Measurements from ENCODE around the gene TMEM117. TPM values are rescaled to one million over a fixed set of nuclear protein-coding genes. Genes with fewer than 3 reads are reported as not detected.

The TMEM117 gene
- total RNA-seq, 2 donors from 2014 or later: 0.79 to 1.4 TPM

DNA sequence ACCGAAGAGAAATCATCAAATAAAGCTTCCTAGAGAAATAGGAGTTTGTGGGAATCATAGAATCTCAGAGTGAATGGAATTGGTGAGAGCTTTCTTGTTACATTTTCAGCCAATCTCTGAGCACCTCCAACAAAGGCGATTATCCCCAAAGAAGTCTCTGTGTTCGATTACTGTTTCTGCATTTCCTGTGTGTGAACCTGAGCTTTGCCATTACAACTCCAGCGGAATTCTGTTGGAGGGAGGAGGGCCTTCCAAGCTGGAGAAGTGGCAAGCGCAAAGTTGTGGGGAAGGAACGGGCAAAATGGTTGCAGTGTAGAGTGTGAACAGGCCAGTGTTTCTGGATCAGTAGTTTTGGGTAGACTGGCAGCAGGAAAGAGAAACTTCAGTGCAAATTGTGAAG lies 23.1 kb downstream of the TMEM117 start:
- Histone ChIP-seq H3K4me3 (ENCODE audit: low read length) (no peak overlapping the region), H3K9me3 (ENCODE audit: control insufficient read depth, low read length) (no peaks in the 10 kb centered on the region), H3K27me3 (ENCODE audit: control insufficient read depth, insufficient read depth, low read length, poor library complexity, severe bottlenecking) (no peaks in the 10 kb centered on the region), H3K4me1 (ENCODE audit: control insufficient read depth, insufficient read depth, low read length) (no peaks in the 10 kb centered on the region), H3K36me3 (ENCODE audit: control insufficient read depth, insufficient read depth, low read length) (no peaks in the 10 kb centered on the region), H3K9ac (ENCODE audit: extremely low read depth, low read length, poor library complexity, severe bottlenecking) (no peak overlapping the region), H3K27ac (ENCODE audit: low read depth, low read length) (no peak overlapping the region)
- WGBS, 2 experiments (ENCODE audit: insufficient coverage in 1 of 2, insufficient read length in 1 of 2): 81 to 90% methylated on average over 3 to 6 of the region's 6 CpGs
- no peak overlapping the region for H3K4me3 Mint-ChIP-seq
- H3K9me3 Mint-ChIP-seq: peaks cover 8% of the 10 kb centered on the region
- TF ChIP-seq, protein P1, sequence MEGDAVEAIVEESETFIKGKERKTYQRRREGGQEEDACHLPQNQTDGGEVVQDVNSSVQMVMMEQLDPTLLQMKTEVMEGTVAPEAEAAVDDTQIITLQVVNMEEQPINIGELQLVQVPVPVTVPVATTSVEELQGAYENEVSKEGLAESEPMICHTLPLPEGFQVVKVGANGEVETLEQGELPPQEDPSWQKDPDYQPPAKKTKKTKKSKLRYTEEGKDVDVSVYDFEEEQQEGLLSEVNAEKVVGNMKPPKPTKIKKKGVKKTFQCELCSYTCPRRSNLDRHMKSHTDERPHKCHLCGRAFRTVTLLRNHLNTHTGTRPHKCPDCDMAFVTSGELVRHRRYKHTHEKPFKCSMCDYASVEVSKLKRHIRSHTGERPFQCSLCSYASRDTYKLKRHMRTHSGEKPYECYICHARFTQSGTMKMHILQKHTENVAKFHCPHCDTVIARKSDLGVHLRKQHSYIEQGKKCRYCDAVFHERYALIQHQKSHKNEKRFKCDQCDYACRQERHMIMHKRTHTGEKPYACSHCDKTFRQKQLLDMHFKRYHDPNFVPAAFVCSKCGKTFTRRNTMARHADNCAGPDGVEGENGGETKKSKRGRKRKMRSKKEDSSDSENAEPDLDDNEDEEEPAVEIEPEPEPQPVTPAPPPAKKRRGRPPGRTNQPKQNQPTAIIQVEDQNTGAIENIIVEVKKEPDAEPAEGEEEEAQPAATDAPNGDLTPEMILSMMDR (conservative IDR thresholded peaks at IDR 0.05): no peak
- H3K4me1 Mint-ChIP-seq: peaks cover 5% of the 10 kb centered on the region
- H3K27ac Mint-ChIP-seq: peak overlapping the region; percentile 41
- no peaks in the 10 kb centered on the region for H3K27me3 Mint-ChIP-seq (ENCODE audit: insufficient read depth)
- DNase-seq: no peak
- H3K36me3 Mint-ChIP-seq (ENCODE audit: low read depth): no peaks in the 10 kb centered on the region

DNA sequence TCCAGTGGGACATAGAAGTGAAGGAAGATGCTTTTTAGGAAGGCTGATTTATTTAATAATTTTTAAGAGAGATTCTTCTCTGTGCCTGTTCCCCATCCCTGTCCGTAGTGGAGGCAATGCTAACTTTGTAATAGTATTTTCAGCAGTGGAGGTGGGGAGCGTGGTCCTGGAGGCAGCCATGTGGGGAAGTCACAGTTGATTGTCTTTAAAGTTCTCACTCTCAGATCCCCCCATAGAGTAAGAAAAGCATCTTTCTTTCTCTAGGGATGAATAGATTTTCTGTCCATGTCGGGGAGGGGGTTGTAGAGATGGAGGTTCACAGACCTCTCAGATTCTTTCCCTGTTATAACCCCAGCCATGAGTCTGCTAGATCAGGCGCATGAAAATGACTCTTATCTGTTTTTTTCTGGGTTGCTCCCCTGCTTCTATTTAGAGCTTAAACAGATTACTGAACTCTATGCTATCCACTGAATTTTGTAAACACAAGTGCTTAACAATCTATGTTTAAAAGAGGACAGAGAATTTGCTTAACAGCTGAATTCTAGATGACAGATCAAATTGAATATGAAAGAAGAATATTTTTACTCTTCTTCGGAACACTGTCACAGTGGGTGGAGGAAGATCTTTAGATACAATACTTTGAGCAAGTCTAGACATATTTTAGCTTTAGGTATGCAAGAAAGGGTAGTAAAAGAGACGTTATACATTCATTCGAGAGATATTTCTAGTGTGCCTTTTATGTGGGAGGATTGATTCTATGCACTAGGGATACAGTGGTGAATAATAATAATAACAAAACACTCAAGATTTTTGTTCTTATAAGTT lies 25.3 kb downstream of the TMEM117 start:
- no peak for DNase-seq
- H3K4me1 ChIP-seq (ENCODE audit: control insufficient read depth, insufficient read depth, low read length): no peaks in the 10 kb centered on the region
- no peak overlapping the region for H3K4me3 Mint-ChIP-seq
- H3K27ac ChIP-seq (ENCODE audit: low read depth, low read length): no peak overlapping the region
- TF ChIP-seq, protein P1 (conservative IDR thresholded peaks at IDR 0.05): no peak
- H3K27me3 Mint-ChIP-seq (ENCODE audit: insufficient read depth): no peaks in the 10 kb centered on the region
- H3K4me3 ChIP-seq (ENCODE audit: low read length): no peak overlapping the region
- H3K4me1 Mint-ChIP-seq: peaks cover 2% of the 10 kb centered on the region
- no peaks in the 10 kb centered on the region for H3K9me3 ChIP-seq (ENCODE audit: control insufficient read depth, low read length)
- H3K27ac Mint-ChIP-seq: no peak overlapping the region
- H3K9me3 Mint-ChIP-seq: peaks cover 18% of the 10 kb centered on the region
- H3K27me3 ChIP-seq (ENCODE audit: control insufficient read depth, insufficient read depth, low read length, poor library complexity, severe bottlenecking): no peaks in the 10 kb centered on the region
- 78 to 92% methylated on average over 2 to 7 of the region's 7 CpGs for WGBS, 2 experiments (ENCODE audit: insufficient coverage in 1 of 2, insufficient read length in 1 of 2)
- no peaks in the 10 kb centered on the region for H3K36me3 Mint-ChIP-seq (ENCODE audit: low read depth)
- H3K36me3 ChIP-seq (ENCODE audit: control insufficient read depth, insufficient read depth, low read length): no peaks in the 10 kb centered on the region
- H3K9ac ChIP-seq (ENCODE audit: extremely low read depth, low read length, poor library complexity, severe bottlenecking): no peak overlapping the region

GRCh38 chr12:43861840-43862150 lies 25.9 kb downstream of the TMEM117 start:
- Histone ChIP-seq H3K36me3 (ENCODE audit: control insufficient read depth, insufficient read depth, low read length) (no peaks in the 10 kb centered on the region), H3K27me3 (ENCODE audit: control insufficient read depth, insufficient read depth, low read length, poor library complexity, severe bottlenecking) (no peaks in the 10 kb centered on the region), H3K4me3 (ENCODE audit: low read length) (no peak overlapping the region), H3K4me1 (ENCODE audit: control insufficient read depth, insufficient read depth, low read length) (no peaks in the 10 kb centered on the region), H3K9me3 (ENCODE audit: control insufficient read depth, low read length) (no peaks in the 10 kb centered on the region), H3K9ac (ENCODE audit: extremely low read depth, low read length, poor library complexity, severe bottlenecking) (no peak overlapping the region), H3K27ac (ENCODE audit: low read depth, low read length) (no peak overlapping the region)
- no peak overlapping the region for H3K27ac Mint-ChIP-seq
- H3K4me1 Mint-ChIP-seq: peaks cover 2% of the 10 kb centered on the region
- H3K9me3 Mint-ChIP-seq: peaks cover 18% of the 10 kb centered on the region
- no peak for DNase-seq
- no peaks in the 10 kb centered on the region for H3K36me3 Mint-ChIP-seq (ENCODE audit: low read depth)
- TF ChIP-seq, protein P1 (conservative IDR thresholded peaks at IDR 0.05): no peak
- WGBS, 2 experiments (ENCODE audit: insufficient coverage in 1 of 2, insufficient read length in 1 of 2): 60 to 95% methylated on average over 1 to 3 of the region's 3 CpGs
- H3K4me3 Mint-ChIP-seq: no peak overlapping the region
- H3K27me3 Mint-ChIP-seq (ENCODE audit: insufficient read depth): no peaks in the 10 kb centered on the region

All from endodermal cell (in vitro differentiated cells).